ENCODE results near the gene SH3GL1.

Gene SH3GL1

GRCh38 chr19:4369888-4370260 is 30.5 kb downstream of the SH3GL1 start:
- H3K4me3 ChIP-seq (ENCODE audit: insufficient read depth, low read depth, low read length, poor library complexity, severe bottlenecking) = peak overlapping the region; percentile 76

GRCh38 chr19:4369109-4369887 is 31.0 kb downstream of the SH3GL1 start:
- Histone ChIP-seq H3K4me3 (ENCODE audit: insufficient read depth, low read depth, low read length, poor library complexity, severe bottlenecking) (peak overlapping the region; percentile 76), H3K27me3 (replicated peaks; ENCODE audit: control insufficient read depth, insufficient read depth, low read length, poor library complexity, severe bottlenecking) (no peaks in the 10 kb centered on the region), H3K36me3 (ENCODE audit: control insufficient read depth, insufficient read depth, low read length) (peaks cover 19% of the 10 kb centered on the region), H3K4me1 (ENCODE audit: control insufficient read depth, insufficient read depth, low read length, poor library complexity, severe bottlenecking) (peaks cover 43% of the 10 kb centered on the region), H3K27ac (ENCODE audit: insufficient read depth, low read length, poor library complexity, severe bottlenecking) (peak overlapping the region; percentile 79), H3K9me3 (ENCODE audit: control insufficient read depth, low read length) (no peaks in the 10 kb centered on the region)
- DNase-seq = peak; percentile 65 to 71 (median 68)

More at GRCh38 chr19:4369888-4370260, 30.5 kb downstream of the SH3GL1 start:
- H3K9me3 ChIP-seq (ENCODE audit: control insufficient read depth, low read length) = no peaks in the 10 kb centered on the region
- peaks cover 49% of the 10 kb centered on the region for H3K4me1 ChIP-seq (ENCODE audit: control insufficient read depth, insufficient read depth, low read length, poor library complexity, severe bottlenecking)
- peaks cover 18% of the 10 kb centered on the region for H3K36me3 ChIP-seq (ENCODE audit: control insufficient read depth, insufficient read depth, low read length)
- DNase-seq = peak; percentile 56 to 61 (median 60)
- peak overlapping the region; percentile 79 for H3K27ac ChIP-seq (ENCODE audit: insufficient read depth, low read length, poor library complexity, severe bottlenecking)
- no peaks in the 10 kb centered on the region for H3K27me3 ChIP-seq (replicated peaks; ENCODE audit: control insufficient read depth, insufficient read depth, low read length, poor library complexity, severe bottlenecking)

GRCh38 chr19:4368128-4368820 is 32.1 kb downstream of the SH3GL1 start:
- Histone ChIP-seq H3K4me3 (ENCODE audit: insufficient read depth, low read depth, low read length, poor library complexity, severe bottlenecking) (no peak overlapping the region), H3K36me3 (ENCODE audit: control insufficient read depth, insufficient read depth, low read length) (peaks cover 29% of the 10 kb centered on the region), H3K4me1 (ENCODE audit: control insufficient read depth, insufficient read depth, low read length, poor library complexity, severe bottlenecking) (peaks cover 41% of the 10 kb centered on the region), H3K27me3 (replicated peaks; ENCODE audit: control insufficient read depth, insufficient read depth, low read length, poor library complexity, severe bottlenecking) (no peaks in the 10 kb centered on the region), H3K27ac (ENCODE audit: insufficient read depth, low read length, poor library complexity, severe bottlenecking) (peak overlapping the region; percentile 79), H3K9me3 (ENCODE audit: control insufficient read depth, low read length) (no peaks in the 10 kb centered on the region)
- no peak for DNase-seq

GRCh38 chr19:4367781-4368127 is 32.6 kb downstream of the SH3GL1 start:
- H3K27me3 ChIP-seq (replicated peaks; ENCODE audit: control insufficient read depth, insufficient read depth, low read length, poor library complexity, severe bottlenecking) = no peaks in the 10 kb centered on the region
- no peaks in the 10 kb centered on the region for H3K9me3 ChIP-seq (ENCODE audit: control insufficient read depth, low read length)
- no peak for DNase-seq
- peaks cover 38% of the 10 kb centered on the region for H3K4me1 ChIP-seq (ENCODE audit: control insufficient read depth, insufficient read depth, low read length, poor library complexity, severe bottlenecking)
- H3K27ac ChIP-seq (ENCODE audit: insufficient read depth, low read length, poor library complexity, severe bottlenecking) = peak overlapping the region; percentile 79
- peaks cover 34% of the 10 kb centered on the region for H3K36me3 ChIP-seq (ENCODE audit: control insufficient read depth, insufficient read depth, low read length)
- H3K4me3 ChIP-seq (ENCODE audit: insufficient read depth, low read depth, low read length, poor library complexity, severe bottlenecking) = no peak overlapping the region

- no peak for DNase-seq
- Histone ChIP-seq H3K4me1 (ENCODE audit: control insufficient read depth, insufficient read depth, low read length, poor library complexity, severe bottlenecking) (peaks cover 34% of the 10 kb centered on the region), H3K27ac (ENCODE audit: insufficient read depth, low read length, poor library complexity, severe bottlenecking) (no peak overlapping the region)
Measured at GRCh38 chr19:4367336-4367723, 33.0 kb downstream of the SH3GL1 start.

GRCh38 chr19:4366666-4367335 is 33.5 kb downstream of the SH3GL1 start:
- no peaks in the 10 kb centered on the region for H3K27me3 ChIP-seq (replicated peaks; ENCODE audit: control insufficient read depth, insufficient read depth, low read length, poor library complexity, severe bottlenecking)
- H3K9me3 ChIP-seq (ENCODE audit: control insufficient read depth, low read length) = no peaks in the 10 kb centered on the region
- H3K27ac ChIP-seq (ENCODE audit: insufficient read depth, low read length, poor library complexity, severe bottlenecking) = no peak overlapping the region
- peaks cover 31% of the 10 kb centered on the region for H3K4me1 ChIP-seq (ENCODE audit: control insufficient read depth, insufficient read depth, low read length, poor library complexity, severe bottlenecking)
- no peak overlapping the region for H3K4me3 ChIP-seq (ENCODE audit: insufficient read depth, low read depth, low read length, poor library complexity, severe bottlenecking)
- DNase-seq = no peak
- H3K36me3 ChIP-seq (ENCODE audit: control insufficient read depth, insufficient read depth, low read length) = peaks cover 40% of the 10 kb centered on the region

More at GRCh38 chr19:4367336-4367723, 33.0 kb downstream of the SH3GL1 start:
- no peaks in the 10 kb centered on the region for H3K9me3 ChIP-seq (ENCODE audit: control insufficient read depth, low read length)
- H3K4me3 ChIP-seq (ENCODE audit: insufficient read depth, low read depth, low read length, poor library complexity, severe bottlenecking) = no peak overlapping the region
- no peaks in the 10 kb centered on the region for H3K27me3 ChIP-seq (replicated peaks; ENCODE audit: control insufficient read depth, insufficient read depth, low read length, poor library complexity, severe bottlenecking)
- H3K36me3 ChIP-seq (ENCODE audit: control insufficient read depth, insufficient read depth, low read length) = peaks cover 38% of the 10 kb centered on the region

GRCh38 chr19:4365791-4366665 is 34.3 kb downstream of the SH3GL1 start:
- DNase-seq = no peak
- Histone ChIP-seq H3K36me3 (ENCODE audit: control insufficient read depth, insufficient read depth, low read length) (peaks cover 48% of the 10 kb centered on the region), H3K27ac (ENCODE audit: insufficient read depth, low read length, poor library complexity, severe bottlenecking) (no peak overlapping the region)

GRCh38 chr19:4365341-4365740 is 35.0 kb downstream of the SH3GL1 start:
- peaks cover 24% of the 10 kb centered on the region for H3K4me1 ChIP-seq (ENCODE audit: control insufficient read depth, insufficient read depth, low read length, poor library complexity, severe bottlenecking)
- H3K27me3 ChIP-seq (replicated peaks; ENCODE audit: control insufficient read depth, insufficient read depth, low read length, poor library complexity, severe bottlenecking) = no peaks in the 10 kb centered on the region
- DNase-seq = no peak
- H3K9me3 ChIP-seq (ENCODE audit: control insufficient read depth, low read length) = no peaks in the 10 kb centered on the region
- no peak overlapping the region for H3K4me3 ChIP-seq (ENCODE audit: insufficient read depth, low read depth, low read length, poor library complexity, severe bottlenecking)
- H3K36me3 ChIP-seq (ENCODE audit: control insufficient read depth, insufficient read depth, low read length) = peaks cover 55% of the 10 kb centered on the region
- no peak overlapping the region for H3K27ac ChIP-seq (ENCODE audit: insufficient read depth, low read length, poor library complexity, severe bottlenecking)

More at GRCh38 chr19:4365791-4366665, 34.3 kb downstream of the SH3GL1 start:
- H3K9me3 ChIP-seq (ENCODE audit: control insufficient read depth, low read length) = no peaks in the 10 kb centered on the region
- H3K27me3 ChIP-seq (replicated peaks; ENCODE audit: control insufficient read depth, insufficient read depth, low read length, poor library complexity, severe bottlenecking) = no peaks in the 10 kb centered on the region
- H3K4me3 ChIP-seq (ENCODE audit: insufficient read depth, low read depth, low read length, poor library complexity, severe bottlenecking) = no peak overlapping the region
- H3K4me1 ChIP-seq (ENCODE audit: control insufficient read depth, insufficient read depth, low read length, poor library complexity, severe bottlenecking) = peaks cover 30% of the 10 kb centered on the region

- H3K27ac ChIP-seq (ENCODE audit: insufficient read depth, low read length, poor library complexity, severe bottlenecking) = no peak overlapping the region
- peaks cover 67% of the 10 kb centered on the region for H3K36me3 ChIP-seq (ENCODE audit: control insufficient read depth, insufficient read depth, low read length)
- no peak for DNase-seq
- H3K4me1 ChIP-seq (ENCODE audit: control insufficient read depth, insufficient read depth, low read length, poor library complexity, severe bottlenecking) = peaks cover 8% of the 10 kb centered on the region
- H3K27me3 ChIP-seq (replicated peaks; ENCODE audit: control insufficient read depth, insufficient read depth, low read length, poor library complexity, severe bottlenecking) = no peaks in the 10 kb centered on the region
- H3K4me3 ChIP-seq (ENCODE audit: insufficient read depth, low read depth, low read length, poor library complexity, severe bottlenecking) = no peak overlapping the region
- no peaks in the 10 kb centered on the region for H3K9me3 ChIP-seq (ENCODE audit: control insufficient read depth, low read length)
Measured at GRCh38 chr19:4363571-4364304, 36.6 kb downstream of the SH3GL1 start.

Data from effector memory CD4-positive, alpha-beta T cell (primary cell).